Epithelial cell of esophagus (primary cell): ENCODE measurements around the gene NTMT1.

Source experiments
- DNase-seq: peaks from one replicate; pipeline ENCODE4 v3.0.0; 2010; ENCODE audit warnings: low read depth
- H3K4me3 ChIP-seq: 2 replicates; pipeline ENCODE4 v1.5.1; 2011; ENCODE audit warnings: mild to moderate bottlenecking, low read length, control low read depth
- CTCF ChIP-seq: IDR thresholded peaks from 2 replicates; pipeline ENCODE4 v1.5.1; 2011; ENCODE audit warnings: low read depth, mild to moderate bottlenecking, low read length, control low read depth, inconsistent platforms; ENCODE audit not compliant: insufficient read depth; ENCODE audit errors: missing control alignments

Gene NTMT1

GRCh38 chr9:129639756-129640085 lies 13.8 kb downstream of the NTMT1 start:
- TF ChIP-seq CTCF = no peak
- DNase-seq = no peak
- no peak overlapping the region for H3K4me3 ChIP-seq

GRCh38 chr9:129640086-129640870 lies 14.3 kb downstream of the NTMT1 start:
- peak overlapping the region; percentile 85 for H3K4me3 ChIP-seq
- DNase-seq = no peak

GRCh38 chr9:129640871-129641749 lies 15.1 kb downstream of the NTMT1 start:
- TF ChIP-seq CTCF = no peak
- H3K4me3 ChIP-seq = peak overlapping the region; percentile 85
- no peak for DNase-seq

More at GRCh38 chr9:129640086-129640870, 14.3 kb downstream of the NTMT1 start:
- TF ChIP-seq CTCF = no peak

- TF ChIP-seq CTCF = peak; percentile 56
These were observed 16.0 kb downstream of the NTMT1 start, which contains the start of gene ASB6 for GRCh38 chr9:129641750-129642585. Gene ASB6 (minus strand): TSS chr9:129642151. CDS start chr9:129641999, 152 bp downstream.

GRCh38 chr9:129643706-129644105 lies 17.7 kb downstream of the NTMT1 start:
- no peak for TF ChIP-seq CTCF
- no peak overlapping the region for H3K4me3 ChIP-seq
- no peak for DNase-seq

More at GRCh38 chr9:129641750-129642585, 16.0 kb downstream of the NTMT1 start, which contains the start of gene ASB6:
- peak within 1 kb of the TSS; percentile 85 for H3K4me3 ChIP-seq
- peak; percentile 93 for DNase-seq

- TF ChIP-seq CTCF = no peak
- no peak overlapping the region for H3K4me3 ChIP-seq
- peak; percentile 59 for DNase-seq
These were observed 18.4 kb downstream of the NTMT1 start for GRCh38 chr9:129644365-129644764.
